ENCODE data around the gene OR6J1.
"Not testable (repeated sequence)": the region's sequence is repeated elsewhere in the genome, so short reads cannot be mapped to it uniquely, and the experiment has no call there.

The OR6J1 gene

GRCh38 chr14:22650960-22651521 is 6.9 kb upstream of the OR6J1 start:
- no peak for DNase-seq (ENCODE audit: low read depth in 3 of 3)

GRCh38 chr14:22650046-22650739 is 6.0 kb upstream of the OR6J1 start:
- DNase-seq (ENCODE audit: low read depth in 3 of 3): no peak

GRCh38 chr14:22648506-22648905 is 4.4 kb upstream of the OR6J1 start:
- no peak for DNase-seq (ENCODE audit: low read depth in 3 of 3)

- DNase-seq (ENCODE audit: low read depth in 3 of 3): no peak
These were observed 2.6 kb upstream of the OR6J1 start for GRCh38 chr14:22646570-22647254.

- no peak for DNase-seq (ENCODE audit: low read depth in 3 of 3)
These were observed 2.3 kb downstream of the OR6J1 start for GRCh38 chr14:22641846-22642245.

- DNase-seq (ENCODE audit: low read depth in 3 of 3): no peak
These were observed 4.0 kb downstream of the OR6J1 start for GRCh38 chr14:22640192-22640591.

- DNase-seq (ENCODE audit: low read depth in 3 of 3): not testable (repeated sequence)
These were observed 8.2 kb downstream of the OR6J1 start for GRCh38 chr14:22635980-22636379.

GRCh38 chr14:22634233-22634900 is 9.8 kb downstream of the OR6J1 start:
- no peak for DNase-seq (ENCODE audit: low read depth in 3 of 3)

- DNase-seq (ENCODE audit: low read depth in 3 of 3): no peak
These were observed 13.7 kb downstream of the OR6J1 start for GRCh38 chr14:22630486-22630885.

- no peak for DNase-seq (ENCODE audit: low read depth in 3 of 3)
These were observed 14.1 kb downstream of the OR6J1 start for GRCh38 chr14:22630066-22630465.

- DNase-seq (ENCODE audit: low read depth in 3 of 3): no peak
These were observed 14.8 kb downstream of the OR6J1 start for GRCh38 chr14:22629361-22629760.

- DNase-seq (ENCODE audit: low read depth in 3 of 3): no peak
These were observed 16.5 kb downstream of the OR6J1 start for GRCh38 chr14:22627506-22628263.

- DNase-seq (ENCODE audit: low read depth in 3 of 3): no peak
These were observed 17.6 kb downstream of the OR6J1 start for GRCh38 chr14:22626590-22626989.

- DNase-seq (ENCODE audit: low read depth in 3 of 3): no peak
These were observed 21.1 kb downstream of the OR6J1 start for GRCh38 chr14:22623047-22623446.

GRCh38 chr14:22622255-22622654 is 21.9 kb downstream of the OR6J1 start:
- no peak for DNase-seq (ENCODE audit: low read depth in 3 of 3)

GRCh38 chr14:22615765-22616164 is 28.4 kb downstream of the OR6J1 start:
- DNase-seq (ENCODE audit: low read depth in 3 of 3): not testable (repeated sequence)

GRCh38 chr14:22614240-22614799 is 29.8 kb downstream of the OR6J1 start:
- DNase-seq (ENCODE audit: low read depth in 3 of 3): no peak

GRCh38 chr14:22613736-22614239 is 30.4 kb downstream of the OR6J1 start:
- no peak for DNase-seq (ENCODE audit: low read depth in 3 of 3)

GRCh38 chr14:22613106-22613695 is 31.0 kb downstream of the OR6J1 start:
- no peak for DNase-seq (ENCODE audit: low read depth in 3 of 3)

GRCh38 chr14:22610931-22611330 is 33.2 kb downstream of the OR6J1 start:
- DNase-seq (ENCODE audit: low read depth in 3 of 3): no peak

GRCh38 chr14:22607291-22607690 is 36.9 kb downstream of the OR6J1 start:
- no peak for DNase-seq (ENCODE audit: low read depth in 3 of 3)

Data from stimulated activated CD4-positive, alpha-beta T cell treated with anti-CD3 and anti-CD28 coated beads, TNF-alpha, amount 100 ng/mL, for 24 hours (primary cell).